Naive thymus-derived CD4-positive, alpha-beta T cell (primary cell): ENCODE measurements around the gene TRAF3. TPM values are rescaled to one million over a fixed set of nuclear protein-coding genes. Genes with fewer than 3 reads are reported as not detected.

Experiments used
- ATAC-seq: fragments of 150-1000 bp; cut with Tn5 transposase; 2 replicates; pipeline ENCODE4 v1.10.0; 2021; ENCODE audit warnings: mild to moderate bottlenecking, moderate library complexity
- CTCF ChIA-PET: fragments of 350-600 bp; sonication (Branson Sonifier 250); formaldehyde crosslinking; loops from one replicate; lab custom pipeline; 2021; ENCODE audit warnings: antibody characterized with exemption; lab: Charles Lee
- POLR2A ChIA-PET: fragments of 350-600 bp; sonication (Branson Sonifier 250); formaldehyde crosslinking; loops from one replicate; lab custom pipeline; 2021; ENCODE audit warnings: antibody characterized with exemption, inconsistent platforms; lab: Charles Lee
- DNase-seq, 9 donors: peaks; one replicate each; pipeline versions ENCODE4 v3.0.0 to v3.0.0-alpha.2; 2020 to 2022; ENCODE audit warnings: mixed read lengths in 1 of 9
- H3K27ac ChIP-seq: one replicate; pipeline ENCODE4 v1.7.0; 2013; ENCODE audit warnings: mild to moderate bottlenecking, low read depth, low read length, moderate library complexity
- H3K27me3 ChIP-seq, 2 donors: one replicate each; pipeline ENCODE4 v1.7.0; 2013; ENCODE audit warnings: low read length in 2 of 2, mild to moderate bottlenecking in 2 of 2, moderate library complexity in 2 of 2; ENCODE audit not compliant: control insufficient read depth in 2 of 2, insufficient read depth in 2 of 2
- H3K36me3 ChIP-seq, 3 experiments: 1 replicate in 2 of 3; 2 replicates in 1 of 3; pipeline ENCODE4 v1.7.0; 2013; ENCODE audit warnings: low read length in 3 of 3, mild to moderate bottlenecking in 3 of 3, moderate library complexity in 1 of 3; ENCODE audit not compliant: insufficient read depth in 3 of 3, control insufficient read depth in 2 of 3
- H3K4me1 ChIP-seq, 2 donors: one replicate each; pipeline ENCODE4 v1.7.0; 2013; ENCODE audit warnings: low read length in 2 of 2, mild to moderate bottlenecking in 2 of 2, moderate library complexity in 1 of 2; ENCODE audit not compliant: control insufficient read depth in 2 of 2, insufficient read depth in 2 of 2
- H3K4me3 ChIP-seq: 2 replicates; pipeline ENCODE4 v1.7.0; 2013; ENCODE audit warnings: mild to moderate bottlenecking, low read length
- H3K9me3 ChIP-seq, 3 experiments: 1 replicate in 2 of 3; 2 replicates in 1 of 3; pipeline ENCODE4 v1.7.0; 2013; ENCODE audit warnings: low read length in 3 of 3; ENCODE audit not compliant: control insufficient read depth in 2 of 3
- H3K27ac Mint-ChIP-seq, 9 donors: one replicate each; pipeline ENCODE4 v1.8.0; 2020 to 2022; ENCODE audit warnings: mixed read lengths in 9 of 9, mild to moderate bottlenecking in 8 of 9, moderate library complexity in 5 of 9, inconsistent platforms in 2 of 9
- H3K27me3 Mint-ChIP-seq, 5 donors: one replicate each; pipeline ENCODE4 v1.8.0; 2021 to 2022; ENCODE audit warnings: mixed read lengths in 5 of 5, mild to moderate bottlenecking in 1 of 5
- H3K36me3 Mint-ChIP-seq, 5 donors: one replicate each; pipeline ENCODE4 v1.8.0; 2020 to 2022; ENCODE audit warnings: mixed read lengths in 5 of 5, mild to moderate bottlenecking in 3 of 5, inconsistent platforms in 1 of 5
- H3K4me1 Mint-ChIP-seq, 7 donors: one replicate each; pipeline ENCODE4 v1.8.0; 2020 to 2022; ENCODE audit warnings: mixed read lengths in 7 of 7, mild to moderate bottlenecking in 3 of 7, inconsistent platforms in 1 of 7
- H3K4me3 Mint-ChIP-seq, 10 donors: one replicate each; pipeline ENCODE4 v1.8.0; 2020 to 2022; ENCODE audit warnings: mild to moderate bottlenecking in 10 of 10, mixed read lengths in 10 of 10, moderate library complexity in 6 of 10, inconsistent platforms in 2 of 10
- H3K9me3 Mint-ChIP-seq, 11 donors: one replicate each; pipeline ENCODE4 v1.8.0; 2020 to 2022; ENCODE audit warnings: mixed read lengths in 11 of 11, mild to moderate bottlenecking in 4 of 11, inconsistent platforms in 1 of 11, moderate library complexity in 1 of 11
- intact Hi-C, 2 donors: fragments of 100-400 bp; cut with micrococcal nuclease; formaldehyde crosslinking; loops; one replicate each; pipeline ENCODE4 v1.15.1; 2023
- polyA plus RNA-seq, 2 donors: library from polyadenylated mRNA; unstranded; fragments of 300-500 nt; fragmentation: Illumina TruSeq; gene quantifications; one replicate each; pipeline ENCODE4 v1.2.3, GENCODE V29; 2021
- total RNA-seq, 6 experiments: library from RNA in 5 of 6; stranded (reverse) in 5 of 6; gene quantifications; 1 replicate in 5 of 6; 2 replicates in 1 of 6; pipeline ENCODE4 v1.2.3 and lab custom pipeline; 2021 to 2026

Gene TRAF3
- total and polyA plus RNA-seq, 7 experiments from 2014 or later: 16.1 to 74.4 (median 30.4) TPM

DNA sequence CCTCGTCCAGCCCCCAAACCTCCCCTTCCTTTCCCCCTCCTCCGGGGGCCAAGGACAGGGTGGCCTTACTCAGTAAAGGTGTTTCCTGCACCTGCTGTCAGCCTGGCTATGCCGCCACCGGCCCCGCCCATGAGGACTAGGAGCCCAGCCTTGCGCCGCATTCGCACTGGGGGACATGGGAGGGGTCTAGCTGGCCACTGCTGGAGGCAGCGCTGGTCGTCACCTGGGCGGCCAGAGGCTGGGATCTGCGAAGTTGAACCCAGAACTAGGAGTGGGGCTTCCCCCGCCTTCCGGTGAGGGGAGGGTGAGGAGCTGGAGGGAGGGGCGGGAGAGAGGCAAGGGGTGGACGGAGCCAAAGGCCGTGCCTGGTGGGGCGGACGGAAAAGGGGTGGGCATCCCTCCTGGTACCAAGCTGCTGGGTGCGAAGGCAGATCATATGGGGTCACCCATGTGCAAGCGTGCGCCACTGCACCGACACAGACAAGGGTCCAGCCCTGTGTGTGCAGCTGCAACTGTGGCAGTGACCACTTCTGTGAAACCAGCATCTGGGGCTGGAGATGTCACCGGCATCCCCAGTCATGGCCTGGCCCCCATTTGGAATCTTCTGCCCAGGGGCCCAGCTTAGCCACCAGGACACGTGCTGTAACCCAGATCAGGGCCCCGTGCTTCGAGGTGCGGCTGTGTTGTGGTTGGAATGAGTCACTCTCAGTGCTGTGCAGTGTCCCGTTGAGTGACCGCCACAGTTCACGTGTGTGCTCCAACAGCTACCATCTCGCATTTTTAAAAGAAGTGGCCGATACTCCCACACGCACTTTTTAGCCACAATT lies 153.7 kb downstream of the TRAF3 start:
- Mint-ChIP-seq H3K36me3 (no peaks in the 10 kb centered on the region), H3K4me1 (peaks cover 0 to 7% (median 3%) of the 10 kb centered on the region in 7 donors), H3K27me3 (peaks cover 0 to 37% (median 6%) of the 10 kb centered on the region in 5 donors), H3K27ac (no peak overlapping the region), H3K9me3 (no peaks in the 10 kb centered on the region), H3K4me3 (peak overlapping the region in 2 of 10 donors; percentile 29 to 85)
- CTCF ChIA-PET: interaction anchor here (0.8 kb wide), 1 partner anchor 30 kb away, joined by 3 read pairs; no protein-coding TSS in a partner anchor
- peaks cover 6 to 18% of the 10 kb centered on the region in 2 donors for H3K4me1 ChIP-seq
- H3K27ac ChIP-seq: no peak overlapping the region
- ATAC-seq: no peak
- intact Hi-C loops: no loop called here
- H3K9me3 ChIP-seq: no peaks in the 10 kb centered on the region
- no peaks in the 10 kb centered on the region for H3K27me3 ChIP-seq
- no peak overlapping the region for H3K4me3 ChIP-seq
- POLR2A ChIA-PET: interaction anchor here (0.6 to 1.2 kb wide), 6 partner anchors 15 to 982 kb away, joined by 3 read pairs; no protein-coding TSS in a partner anchor
- DNase-seq: no peak
- no peaks in the 10 kb centered on the region for H3K36me3 ChIP-seq

GRCh38 chr14:102931580-102932285 lies 154.5 kb downstream of the TRAF3 start:
- Histone ChIP-seq H3K36me3 (no peaks in the 10 kb centered on the region), H3K4me1 (peaks cover 6 to 18% of the 10 kb centered on the region in 2 donors), H3K27ac (no peak overlapping the region), H3K4me3 (no peak overlapping the region), H3K27me3 (no peaks in the 10 kb centered on the region), H3K9me3 (no peaks in the 10 kb centered on the region)
- Mint-ChIP-seq H3K27me3 (peaks cover 0 to 30% (median 0%) of the 10 kb centered on the region in 5 donors), H3K9me3 (no peaks in the 10 kb centered on the region), H3K36me3 (no peaks in the 10 kb centered on the region), H3K27ac (no peak overlapping the region), H3K4me1 (peaks cover 0 to 4% (median 2%) of the 10 kb centered on the region in 7 donors), H3K4me3 (peak overlapping the region in 3 of 10 donors; percentile 16 to 85 (median 29))
- ChIA-PET CTCF (interaction anchor here (0.8 kb wide), 1 partner anchor 30 kb away, joined by 3 read pairs; no protein-coding TSS in a partner anchor), POLR2A (interaction anchor here (0.6 to 0.7 kb wide), 2 partner anchors 99 to 983 kb away, joined by 3 read pairs; no protein-coding TSS in a partner anchor)
- no peak for ATAC-seq
- no peak for DNase-seq
- intact Hi-C loops: no loop called here

DNA sequence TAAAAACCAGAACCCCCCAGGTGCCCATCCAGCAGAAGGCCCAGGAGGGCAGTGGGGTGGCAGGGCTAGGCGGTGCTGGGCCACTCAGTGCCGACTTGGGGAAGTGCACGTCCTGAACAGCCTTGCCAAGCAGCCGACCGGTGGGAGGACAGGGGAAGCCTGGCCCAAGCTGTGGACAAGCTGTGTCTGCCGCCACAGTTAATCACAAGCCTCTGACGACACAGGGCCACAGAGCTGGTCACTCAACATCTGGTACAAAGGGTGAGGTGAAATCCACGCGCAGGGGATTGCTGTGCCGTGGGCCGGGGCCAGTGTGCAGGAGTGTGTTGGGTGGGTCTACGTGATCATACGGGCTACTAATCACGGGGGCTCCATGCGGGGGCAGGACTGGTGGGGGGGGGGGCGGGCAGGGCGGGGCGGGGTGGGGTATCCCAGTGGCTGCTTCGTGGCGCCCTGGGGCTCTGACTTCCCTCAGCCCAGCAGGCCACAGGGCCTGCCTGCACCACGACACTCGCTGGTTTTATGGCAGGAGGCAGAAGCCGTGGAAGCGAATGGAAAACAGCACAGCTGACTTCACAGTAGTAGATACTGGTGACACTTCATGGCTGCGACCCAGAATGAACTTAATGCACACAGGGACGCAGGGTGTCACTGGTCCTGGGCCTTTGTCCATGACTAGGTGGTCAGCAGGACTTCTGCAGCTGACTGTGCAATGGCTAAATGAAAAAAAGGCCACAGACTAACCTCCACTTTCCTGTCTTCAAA lies 155.4 kb downstream of the TRAF3 start:
- ChIA-PET POLR2A (no interaction called here), CTCF (no interaction called here)
- Mint-ChIP-seq H3K9me3 (no peaks in the 10 kb centered on the region), H3K4me3 (no peak overlapping the region), H3K27me3 (peaks cover 0 to 24% (median 0%) of the 10 kb centered on the region in 5 donors), H3K27ac (no peak overlapping the region), H3K36me3 (no peaks in the 10 kb centered on the region), H3K4me1 (peaks cover 0 to 4% (median 0%) of the 10 kb centered on the region in 7 donors)
- H3K27ac ChIP-seq: no peak overlapping the region
- H3K4me3 ChIP-seq: no peak overlapping the region
- intact Hi-C loops: no loop called here
- H3K36me3 ChIP-seq: no peaks in the 10 kb centered on the region
- H3K27me3 ChIP-seq: no peaks in the 10 kb centered on the region
- peaks cover 6 to 16% of the 10 kb centered on the region in 2 donors for H3K4me1 ChIP-seq
- DNase-seq: no peak
- ATAC-seq: no peak
- no peaks in the 10 kb centered on the region for H3K9me3 ChIP-seq

DNA sequence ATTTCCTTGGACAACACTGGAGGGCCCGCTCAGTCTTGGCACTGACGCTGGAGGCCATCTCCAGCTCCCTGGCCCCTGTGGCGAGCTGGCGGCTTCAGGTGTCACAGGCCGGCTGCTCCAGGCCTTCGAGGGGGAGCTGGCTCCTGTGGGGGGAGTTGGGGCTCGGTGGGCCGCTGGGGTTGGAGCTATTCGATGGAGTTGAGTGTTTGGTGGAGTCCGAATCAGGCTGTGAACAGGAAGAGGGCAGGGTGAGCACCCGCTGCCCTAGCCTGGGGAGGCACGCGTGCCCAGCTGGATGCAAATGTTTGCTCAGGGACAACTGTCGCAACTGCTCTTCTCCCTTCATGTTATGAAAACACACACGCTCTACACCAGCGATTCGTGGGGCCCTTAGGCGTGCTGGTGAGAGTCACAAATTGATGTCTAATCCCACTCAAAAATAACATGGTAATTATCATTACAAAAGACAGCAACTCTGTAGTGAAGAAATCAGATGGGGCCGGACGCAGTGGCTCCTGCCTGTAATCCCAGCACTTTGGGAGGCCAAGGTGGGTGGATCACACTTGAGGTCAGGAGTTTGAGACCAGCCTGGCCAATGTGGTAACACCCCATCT lies 156.5 kb downstream of the TRAF3 start:
- H3K4me3 Mint-ChIP-seq: peak overlapping the region in 1 of 10 donors; percentile 29
- peaks cover 0 to 4% (median 0%) of the 10 kb centered on the region in 7 donors for H3K4me1 Mint-ChIP-seq

DNA sequence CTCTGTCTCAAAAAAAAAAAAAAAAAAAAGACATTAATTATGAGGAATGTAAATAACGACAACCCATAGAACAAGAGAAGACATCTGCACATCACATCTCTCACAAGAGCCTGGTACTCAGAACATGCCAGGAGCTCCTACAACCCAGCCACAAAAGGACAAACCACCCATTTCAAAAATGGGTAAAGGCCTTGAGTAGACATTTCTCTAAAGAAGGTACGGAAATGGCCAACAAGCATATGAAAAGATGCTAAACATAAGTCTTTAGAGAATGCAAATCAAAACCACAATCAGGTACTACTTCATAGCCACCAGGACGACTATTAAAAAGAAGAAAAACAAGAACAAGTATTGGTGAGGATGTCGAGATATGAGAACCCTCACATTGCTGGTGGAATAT lies 158.5 kb downstream of the TRAF3 start:
- peaks cover 0 to 13% (median 0%) of the 10 kb centered on the region in 5 donors for H3K27me3 Mint-ChIP-seq
- intact Hi-C loops: no loop called here
- no peak for DNase-seq
- no peak overlapping the region for H3K4me3 ChIP-seq
- no peak overlapping the region for H3K4me3 Mint-ChIP-seq
- ATAC-seq: no peak
- no peaks in the 10 kb centered on the region for H3K4me1 ChIP-seq
- no peaks in the 10 kb centered on the region for H3K9me3 ChIP-seq
- H3K36me3 Mint-ChIP-seq: peaks cover 0 to 3% (median 0%) of the 10 kb centered on the region in 5 donors
- H3K36me3 ChIP-seq: no peaks in the 10 kb centered on the region
- no peak overlapping the region for H3K27ac ChIP-seq
- H3K9me3 Mint-ChIP-seq: no peaks in the 10 kb centered on the region
- no peaks in the 10 kb centered on the region for H3K27me3 ChIP-seq
- no peak overlapping the region for H3K27ac Mint-ChIP-seq
- H3K4me1 Mint-ChIP-seq: peaks cover 0 to 5% (median 0%) of the 10 kb centered on the region in 7 donors
- POLR2A ChIA-PET: no interaction called here
- CTCF ChIA-PET: no interaction called here

More for the DNA sequence above, 156.5 kb downstream of the TRAF3 start:
- Histone ChIP-seq H3K4me3 (no peak overlapping the region), H3K27ac (no peak overlapping the region), H3K4me1 (peaks cover 5 to 11% of the 10 kb centered on the region in 2 donors), H3K27me3 (no peaks in the 10 kb centered on the region), H3K36me3 (no peaks in the 10 kb centered on the region), H3K9me3 (no peaks in the 10 kb centered on the region)
- CTCF ChIA-PET: no interaction called here
- POLR2A ChIA-PET: interaction anchor here (0.6 kb wide), 1 partner anchor 1423 kb away, joined by 5 read pairs; no protein-coding TSS in a partner anchor
- H3K36me3 Mint-ChIP-seq: no peaks in the 10 kb centered on the region
- intact Hi-C loops: no loop called here
- peaks cover 0 to 17% (median 0%) of the 10 kb centered on the region in 5 donors for H3K27me3 Mint-ChIP-seq
- no peaks in the 10 kb centered on the region for H3K9me3 Mint-ChIP-seq
- no peak for ATAC-seq
- no peak overlapping the region for H3K27ac Mint-ChIP-seq
- no peak for DNase-seq
